Large intestine (tissue), 3 donors: ENCODE measurements around the gene KLK15. TPM values are rescaled to one million over a fixed set of nuclear protein-coding genes. Genes with fewer than 3 reads are reported as not detected.

Experiments
- DNase-seq, 2 donors: peaks; one replicate each; pipeline versions ENCODE4 v3.0.0 to v3.0.0-alpha.2; 2013
- H3K27ac ChIP-seq: one replicate; pipeline ENCODE4 v1.5.1; 2013; ENCODE audit warnings: low read length
- H3K27me3 ChIP-seq: 2 replicates; pipeline ENCODE4 v1.6.1; 2013; ENCODE audit warnings: low read length; ENCODE audit not compliant: control insufficient read depth, insufficient read depth
- H3K36me3 ChIP-seq: 2 replicates; pipeline ENCODE4 v1.6.1; 2013; ENCODE audit warnings: low read length; ENCODE audit not compliant: control insufficient read depth, insufficient read depth
- H3K4me1 ChIP-seq: one replicate; pipeline ENCODE4 v1.6.1; 2013; ENCODE audit warnings: low read length; ENCODE audit not compliant: control insufficient read depth, insufficient read depth
- H3K4me3 ChIP-seq: one replicate; pipeline ENCODE4 v1.5.1; 2013; ENCODE audit warnings: low read length
- H3K9me3 ChIP-seq: one replicate; pipeline ENCODE4 v1.6.1; 2013; ENCODE audit warnings: mild to moderate bottlenecking, low read depth, low read length, moderate library complexity; ENCODE audit not compliant: control insufficient read depth
- WGBS: methylation state at CpG from one replicate; pipeline ENCODE4 v1.1.5; 2013; ENCODE audit warnings: low lambda C conversion rate; ENCODE audit not compliant: insufficient coverage; 5-methylcytosine and 5-hydroxymethylcytosine counted together
- polyA plus RNA-seq: library from polyadenylated mRNA; unstranded; fragments of 120-200 nt; gene quantifications from one replicate; pipeline ENCODE4 v1.2.1, GENCODE V29; 2013

Gene KLK15
- polyA plus RNA-seq, 1 donor, result 0.10 TPM

DNA sequence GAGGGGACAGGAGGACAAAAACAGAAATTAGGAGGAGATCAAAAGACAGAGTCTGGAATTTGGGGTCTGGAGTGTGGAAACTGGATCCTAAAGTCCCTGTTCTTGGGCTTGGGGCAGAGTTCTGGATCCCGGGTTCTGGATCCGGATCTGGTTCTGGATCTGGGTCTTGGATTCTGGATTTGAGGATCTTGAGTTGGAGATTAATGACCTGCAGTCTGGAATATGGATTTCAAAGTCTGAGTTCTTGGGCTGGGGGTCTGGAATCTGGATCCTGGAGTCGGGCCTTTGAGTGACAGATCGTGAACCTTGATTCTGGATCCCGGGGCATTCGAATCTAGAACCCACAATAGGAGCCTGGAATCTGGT lies 411 bp upstream of the KLK15 start:
- no peak overlapping the region for H3K27ac ChIP-seq
- H3K27me3 ChIP-seq, result peaks cover 17% of the 10 kb centered on the region
- H3K4me3 ChIP-seq, result no peak overlapping the region
- DNase-seq, result no peak
- no CpG with 5 or more reads among the region's 6 CpGs for WGBS
- H3K9me3 ChIP-seq, result no peaks in the 10 kb centered on the region
- H3K4me1 ChIP-seq, result peaks cover 6% of the 10 kb centered on the region
- no peaks in the 10 kb centered on the region for H3K36me3 ChIP-seq

DNA sequence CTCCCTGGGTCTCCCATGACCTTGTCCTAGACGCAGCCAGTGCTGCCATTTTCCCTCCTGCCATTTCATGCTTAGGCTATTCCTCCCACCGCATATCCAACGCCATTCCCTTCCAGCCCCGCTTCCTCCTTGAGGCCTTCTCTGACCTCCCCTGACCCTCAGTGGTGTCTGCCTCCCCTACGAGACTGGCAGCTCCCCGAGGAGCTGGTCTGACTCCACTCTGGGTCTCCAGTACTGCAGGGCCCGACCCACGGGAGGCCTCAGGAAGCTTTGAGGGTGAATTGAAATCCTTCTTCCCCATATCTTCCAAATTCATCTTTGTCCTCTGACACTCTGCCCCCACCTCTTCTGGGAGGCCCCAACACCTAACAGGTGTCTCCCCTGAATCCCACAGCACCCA lies 708 bp downstream of the KLK15 start:
- no peak overlapping the region for H3K27ac ChIP-seq
- no peak overlapping the region for H3K4me3 ChIP-seq
- H3K36me3 ChIP-seq, result no peaks in the 10 kb centered on the region
- H3K4me1 ChIP-seq, result peaks cover 6% of the 10 kb centered on the region
- no peaks in the 10 kb centered on the region for H3K9me3 ChIP-seq
- no CpG with 5 or more reads among the region's 8 CpGs for WGBS
- peaks cover 17% of the 10 kb centered on the region for H3K27me3 ChIP-seq
- no peak for DNase-seq

DNA sequence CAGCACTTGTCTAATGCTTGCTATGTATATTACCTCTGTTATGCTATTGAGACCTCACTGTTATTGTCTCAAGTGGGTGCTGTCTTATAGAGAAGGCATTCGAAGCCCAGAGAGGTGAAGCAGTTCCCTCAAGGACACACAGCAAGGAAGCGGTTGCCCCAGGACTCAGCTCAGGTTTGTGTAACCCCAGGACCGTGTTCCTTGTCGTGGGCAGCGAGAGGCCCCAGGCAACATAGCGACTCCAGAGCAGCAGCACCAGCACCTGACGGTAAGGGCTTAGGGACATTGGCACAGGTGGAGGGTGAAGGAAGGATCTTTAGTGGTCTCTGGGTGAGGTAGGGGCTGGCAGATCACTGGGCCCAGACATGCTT lies 2.4 kb downstream of the KLK15 start:
- WGBS, result no CpG with 5 or more reads among the region's 7 CpGs
- Histone ChIP-seq H3K36me3 (no peaks in the 10 kb centered on the region), H3K4me3 (no peak overlapping the region), H3K4me1 (peaks cover 6% of the 10 kb centered on the region), H3K27me3 (peaks cover 11% of the 10 kb centered on the region), H3K27ac (no peak overlapping the region), H3K9me3 (peaks cover 5% of the 10 kb centered on the region)
- no peak for DNase-seq

DNA sequence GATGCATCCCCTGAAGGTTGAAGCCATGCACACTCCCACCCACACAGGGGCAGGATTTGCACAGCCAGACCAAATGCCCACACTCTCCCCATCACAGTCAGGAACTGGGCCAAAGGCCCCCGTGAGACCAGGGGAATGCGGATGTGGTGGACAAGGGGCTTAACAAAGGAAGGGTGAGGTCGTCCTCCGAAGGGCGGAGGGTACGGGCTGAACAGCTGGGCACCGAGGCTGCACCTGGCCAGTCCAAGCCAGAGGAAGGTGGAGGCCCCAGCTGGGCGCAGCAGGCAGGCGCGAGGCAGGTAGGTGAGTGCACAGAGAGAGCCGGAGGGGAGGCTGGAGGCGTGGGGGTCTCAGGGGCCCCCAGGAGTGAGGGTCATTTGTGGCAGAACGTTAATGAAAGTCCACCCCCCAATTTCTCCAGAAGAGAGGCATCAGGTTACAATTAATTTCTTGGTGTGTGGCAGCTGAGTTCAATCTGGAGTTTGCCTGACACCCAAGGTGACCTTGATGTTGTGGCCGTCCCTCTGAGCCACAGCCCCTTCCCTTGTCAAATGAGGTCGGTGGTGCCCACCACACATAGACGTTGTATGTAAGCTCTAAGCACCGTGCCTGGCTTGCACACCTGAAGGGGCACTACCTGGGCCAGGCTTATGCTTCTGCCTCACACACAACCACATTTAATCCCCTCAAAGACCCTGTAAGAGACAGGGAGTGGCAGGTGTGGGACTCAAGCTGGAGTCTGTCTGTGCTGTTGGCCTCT lies 2.9 kb downstream of the KLK15 start:
- peaks cover 8% of the 10 kb centered on the region for H3K27me3 ChIP-seq
- H3K4me1 ChIP-seq, result peaks cover 2% of the 10 kb centered on the region
- no CpG with 5 or more reads among the region's 17 CpGs for WGBS
- peak in 1 of 2 donors; percentile 22 for DNase-seq
- no peak overlapping the region for H3K4me3 ChIP-seq
- peak overlapping the region; percentile 29 for H3K27ac ChIP-seq
- no peaks in the 10 kb centered on the region for H3K36me3 ChIP-seq
- H3K9me3 ChIP-seq, result peaks cover 5% of the 10 kb centered on the region

DNA sequence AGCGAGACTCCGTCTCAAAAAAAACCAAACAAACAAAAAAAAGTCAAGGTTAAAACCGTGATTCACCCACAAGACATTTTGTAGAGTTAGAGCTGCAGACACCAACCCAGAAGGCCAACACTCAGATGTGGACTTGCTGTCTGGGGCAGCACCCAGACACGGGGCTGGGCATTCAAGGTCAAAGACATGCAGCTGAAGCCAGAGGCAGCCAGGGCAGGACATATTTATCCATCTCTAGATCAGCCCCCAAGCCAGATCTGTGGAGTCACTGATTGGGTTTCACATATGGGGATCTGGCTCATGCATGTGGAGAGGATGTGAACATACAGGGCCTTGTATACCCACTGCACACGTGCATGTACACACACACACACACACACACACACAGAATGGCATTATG lies 3.6 kb downstream of the KLK15 start:
- no peak for DNase-seq
- no peaks in the 10 kb centered on the region for H3K4me1 ChIP-seq
- peaks cover 5% of the 10 kb centered on the region for H3K9me3 ChIP-seq
- no peak overlapping the region for H3K27ac ChIP-seq
- H3K4me3 ChIP-seq, result no peak overlapping the region
- WGBS, result 60% methylated on average over 1 of the region's 5 CpGs
- no peaks in the 10 kb centered on the region for H3K36me3 ChIP-seq
- H3K27me3 ChIP-seq, result peaks cover 2% of the 10 kb centered on the region

DNA sequence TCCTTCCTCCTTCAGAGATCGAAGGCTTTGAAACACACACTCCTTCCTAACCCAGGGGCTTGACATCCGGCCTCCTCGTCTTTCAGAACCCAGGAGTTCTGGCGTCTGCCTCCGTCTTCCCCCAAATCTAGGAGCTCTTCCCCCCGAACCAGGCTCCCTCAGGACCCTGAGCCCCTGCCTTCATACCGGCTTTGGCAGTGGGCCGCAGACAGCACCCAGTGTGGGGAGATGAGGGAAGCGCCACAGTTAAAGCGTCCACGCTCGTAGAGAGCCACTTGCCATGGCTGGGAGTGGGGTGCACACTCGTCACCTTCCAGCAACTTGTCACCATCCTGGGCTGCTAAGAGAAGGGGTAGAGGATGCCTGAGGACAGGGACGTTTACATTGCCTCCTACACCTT lies 5.9 kb downstream of the KLK15 start:
- H3K27me3 ChIP-seq, result peaks cover 2% of the 10 kb centered on the region
- no peaks in the 10 kb centered on the region for H3K36me3 ChIP-seq
- H3K9me3 ChIP-seq, result peaks cover 5% of the 10 kb centered on the region
- WGBS, result no CpG with 5 or more reads among the region's 14 CpGs
- no peak overlapping the region for H3K27ac ChIP-seq
- no peak for DNase-seq
- no peak overlapping the region for H3K4me3 ChIP-seq
- H3K4me1 ChIP-seq, result peaks cover 13% of the 10 kb centered on the region

DNA sequence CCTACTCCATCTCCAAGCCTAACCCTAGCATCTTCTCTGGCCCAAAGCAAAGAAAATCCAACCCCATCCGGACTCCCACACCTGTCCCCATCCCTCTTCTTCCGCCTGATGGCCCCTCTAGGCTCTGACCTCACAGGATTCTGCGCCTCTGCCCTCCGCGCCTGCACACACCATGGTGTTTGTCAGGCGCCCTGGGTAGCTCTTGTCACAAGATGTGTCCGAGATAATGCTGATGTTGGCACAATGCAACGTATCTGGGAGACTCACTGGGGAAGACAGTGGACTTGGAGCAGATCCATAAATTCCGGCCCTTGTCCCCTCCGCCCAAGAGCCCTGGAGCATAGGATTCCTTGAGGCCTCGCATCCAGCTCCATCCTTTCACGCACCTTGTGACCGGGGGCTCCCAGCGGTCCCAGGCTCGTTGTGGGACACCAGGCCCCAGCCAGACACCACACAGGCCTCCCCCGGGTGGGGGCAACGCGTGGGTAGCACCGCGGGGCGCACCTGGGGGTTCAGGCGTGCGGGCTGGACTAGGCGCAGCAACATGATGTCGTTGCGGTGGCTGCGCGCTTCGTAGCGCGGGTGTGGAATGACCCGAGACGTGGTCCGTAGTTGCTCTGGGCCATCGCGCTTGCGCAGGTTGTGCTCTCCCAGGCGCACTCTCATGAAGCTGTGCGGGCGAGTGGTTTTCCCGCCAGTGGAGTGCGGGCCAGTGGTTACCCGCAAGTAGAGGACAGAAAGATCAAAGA lies 6.7 kb downstream of the KLK15 start:
- DNase-seq, result no peak
- H3K4me1 ChIP-seq, result peaks cover 13% of the 10 kb centered on the region
- WGBS, result no CpG with 5 or more reads among the region's 43 CpGs
- no peak overlapping the region for H3K4me3 ChIP-seq
- peaks cover 5% of the 10 kb centered on the region for H3K27me3 ChIP-seq
- no peaks in the 10 kb centered on the region for H3K36me3 ChIP-seq
- no peak overlapping the region for H3K27ac ChIP-seq
- H3K9me3 ChIP-seq, result peaks cover 5% of the 10 kb centered on the region

DNA sequence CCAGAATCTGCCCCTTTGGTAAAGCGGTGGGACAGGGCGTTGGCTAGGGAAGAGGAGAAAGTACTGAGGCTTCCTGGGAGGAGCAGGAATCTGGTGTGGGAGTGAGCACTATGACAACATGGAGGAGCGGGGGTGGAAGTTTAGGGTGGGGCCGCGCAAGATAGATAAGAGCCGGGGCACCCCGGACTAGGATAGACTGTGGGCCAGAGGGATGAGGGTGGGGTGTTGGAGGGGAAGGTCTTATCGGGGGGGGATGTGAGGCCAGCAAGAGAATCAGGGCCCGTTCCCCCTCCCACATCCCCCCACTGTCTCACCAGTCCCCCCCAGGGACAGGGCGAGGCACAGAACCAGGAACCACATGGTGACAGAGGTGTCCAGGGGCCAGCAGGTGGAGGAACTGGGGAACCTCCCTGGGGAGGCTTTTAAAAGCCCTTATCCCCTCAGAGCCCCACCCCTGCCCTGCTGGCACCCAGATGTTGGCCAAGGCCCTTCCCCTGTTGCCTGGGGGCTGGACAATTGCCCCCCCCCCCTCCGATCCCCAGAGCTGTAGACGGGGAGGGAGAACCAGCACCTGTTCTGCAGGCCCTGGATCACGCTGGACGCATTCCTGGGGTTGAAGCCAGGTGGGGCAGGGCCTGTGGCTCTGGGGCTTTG lies 9.9 kb downstream of the KLK15 start, which contains the start of gene KLK1:
Gene KLK1 (minus strand): TSS at position 399 of the 654 bp plus-strand sequence. CDS start 39 bp downstream, at position 360.
- Histone ChIP-seq H3K4me1 (peaks cover 27% of the 10 kb centered on the region), H3K27ac (peak within 1 kb of the TSS; percentile 3), H3K27me3 (peaks cover 22% of the 10 kb centered on the region), H3K36me3 (no peaks in the 10 kb centered on the region), H3K4me3 (no peak within 1 kb of the TSS), H3K9me3 (peaks cover 5% of the 10 kb centered on the region)
- no CpG with 5 or more reads among the region's 14 CpGs for WGBS
- peak; percentile 67 to 82 for DNase-seq

DNA sequence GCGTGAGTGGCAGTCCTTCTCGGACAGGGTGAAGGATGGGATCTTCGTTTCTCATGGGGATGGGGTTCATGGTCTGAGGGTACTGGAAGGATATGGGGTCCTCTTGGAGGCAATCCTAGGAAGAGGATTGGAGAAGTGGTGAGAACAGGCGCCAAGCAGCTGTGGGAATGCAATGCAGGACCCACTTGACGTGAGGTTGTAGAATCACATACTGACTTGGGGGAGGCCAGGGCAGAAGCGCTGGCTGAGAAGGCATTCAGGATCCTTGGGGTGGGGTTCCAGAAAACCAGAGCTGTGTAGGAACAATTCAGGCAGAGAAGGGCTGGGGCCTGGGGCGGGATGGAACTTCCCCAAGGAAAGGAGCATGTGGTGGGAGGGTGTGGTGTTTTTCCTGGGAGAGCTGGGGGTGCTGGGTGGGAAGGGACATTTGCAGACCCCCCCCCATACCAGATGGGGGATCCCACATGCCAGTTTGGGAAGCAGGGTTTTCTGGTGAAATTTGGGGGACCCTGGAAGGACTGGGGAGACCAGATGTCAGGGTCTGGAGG lies 10.6 kb downstream of the KLK15 start:
- Histone ChIP-seq H3K27me3 (peaks cover 29% of the 10 kb centered on the region), H3K9me3 (peaks cover 9% of the 10 kb centered on the region), H3K36me3 (no peaks in the 10 kb centered on the region), H3K4me3 (no peak overlapping the region), H3K27ac (peak overlapping the region; percentile 3), H3K4me1 (peaks cover 31% of the 10 kb centered on the region)
- DNase-seq, result no peak
- no CpG with 5 or more reads among the region's 7 CpGs for WGBS

DNA sequence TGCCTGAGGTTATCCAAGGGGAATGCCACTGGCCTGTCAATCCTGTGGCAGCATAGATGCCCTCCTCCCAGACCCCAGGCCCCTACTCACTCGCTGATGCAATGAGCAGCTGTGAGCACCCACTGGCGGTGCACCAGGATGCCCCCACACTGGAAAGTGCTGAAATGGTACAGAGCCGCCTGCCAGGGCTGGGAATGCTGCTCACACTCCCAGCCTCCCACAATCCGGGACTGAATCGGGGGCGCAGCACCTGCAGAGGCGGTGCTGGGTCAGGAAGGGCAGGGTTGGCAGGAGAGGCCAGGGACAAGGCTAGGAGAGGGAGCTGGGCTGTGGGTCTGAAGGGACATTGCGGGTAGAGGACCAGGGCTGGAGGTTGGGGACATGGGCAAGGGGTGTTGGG lies 11.8 kb downstream of the KLK15 start:
- H3K27me3 ChIP-seq, result peaks cover 37% of the 10 kb centered on the region
- no peaks in the 10 kb centered on the region for H3K36me3 ChIP-seq
- peaks cover 5% of the 10 kb centered on the region for H3K9me3 ChIP-seq
- no CpG with 5 or more reads among the region's 8 CpGs for WGBS
- H3K4me1 ChIP-seq, result peaks cover 31% of the 10 kb centered on the region
- H3K27ac ChIP-seq, result no peak overlapping the region
- no peak for DNase-seq
- H3K4me3 ChIP-seq, result no peak overlapping the region
